Activated CD4-positive, alpha-beta T cell treated with anti-CD3 and anti-CD28 coated beads, Interleukin-2, amount 10 ng/mL, durations not matched to agents 7 days and 5 days (primary cell): ENCODE measurements around the gene FITM1. TPM values are rescaled to one million over a fixed set of nuclear protein-coding genes. Genes with fewer than 3 reads are reported as not detected.

Experiments used
- CTCF ChIA-PET: fragments of 350-600 bp; sonication (Branson Sonifier 250); formaldehyde crosslinking; loops from one replicate; lab custom pipeline; 2021; ENCODE audit warnings: antibody characterized with exemption; lab: Charles Lee
- POLR2A ChIA-PET: fragments of 350-600 bp; sonication (Branson Sonifier 250); formaldehyde crosslinking; loops from one replicate; lab custom pipeline; 2021; ENCODE audit warnings: antibody characterized with exemption; lab: Charles Lee
- DNase-seq: peaks from one replicate; pipeline ENCODE4 v3.0.0-alpha.2; 2020
- H3K27ac Mint-ChIP-seq: one replicate; pipeline ENCODE4 v1.8.0; 2021; ENCODE audit warnings: mild to moderate bottlenecking, moderate library complexity, mixed read lengths
- H3K27me3 Mint-ChIP-seq: one replicate; pipeline ENCODE4 v1.8.0; 2021; ENCODE audit warnings: mixed read lengths
- H3K36me3 Mint-ChIP-seq: one replicate; pipeline ENCODE4 v1.8.0; 2021; ENCODE audit warnings: low read depth, mixed read lengths
- H3K4me1 Mint-ChIP-seq: one replicate; pipeline ENCODE4 v1.8.0; 2021; ENCODE audit warnings: mixed read lengths
- H3K4me3 Mint-ChIP-seq: one replicate; pipeline ENCODE4 v1.8.0; 2021; ENCODE audit warnings: mild to moderate bottlenecking, moderate library complexity, mixed read lengths
- H3K9me3 Mint-ChIP-seq: one replicate; pipeline ENCODE4 v1.8.0; 2021; ENCODE audit warnings: mixed read lengths
- total RNA-seq, 2 experiments: library from RNA; stranded (reverse); gene quantifications; one replicate each; pipeline ENCODE4 v1.2.3, GENCODE V29; 2021

Gene FITM1
- total RNA-seq, 2 experiments from 2014 or later: 1.9 to 2.0 TPM

GRCh38 chr14:24136684-24137528 lies 6.4 kb downstream of the FITM1 start:
- Mint-ChIP-seq H3K27me3 (no peaks in the 10 kb centered on the region), H3K27ac (peak overlapping the region; percentile 93), H3K9me3 (no peaks in the 10 kb centered on the region), H3K4me3 (peak overlapping the region; percentile 94), H3K36me3 (peaks cover 43% of the 10 kb centered on the region), H3K4me1 (peaks cover 53% of the 10 kb centered on the region)
- DNase-seq: no peak
- POLR2A ChIA-PET: interaction anchor here (0.7 to 1.8 kb wide), 5 partner anchors 10 to 45 kb away, joined by 3 to 8 read pairs (median 6); partner anchors contain the start of genes DCAF11, IRF9, NRL and PSME2
- CTCF ChIA-PET: interaction anchor here (0.5 to 7.6 kb wide), 13 partner anchors 10 to 196 kb away, joined by 3 to 62 read pairs (median 5); partner anchors contain the start of genes DCAF11, IRF9, NRL and PSME2

GRCh38 chr14:24137529-24138395 lies 7.3 kb downstream of the FITM1 start:
- H3K27ac Mint-ChIP-seq: peak overlapping the region; percentile 93
- POLR2A ChIA-PET: interaction anchor here (1.7 to 1.8 kb wide), 2 partner anchors 9 to 23 kb away, joined by 6 to 8 read pairs; partner anchors contain the start of genes IRF9, PSME2 and RNF31
- peak overlapping the region; percentile 94 for H3K4me3 Mint-ChIP-seq
- CTCF ChIA-PET: interaction anchor here (0.5 to 7.6 kb wide), 14 partner anchors 10 to 193 kb away, joined by 3 to 62 read pairs (median 4); partner anchors contain the start of genes DCAF11, IRF9, NRL and PSME2
- peaks cover 47% of the 10 kb centered on the region for H3K36me3 Mint-ChIP-seq
- H3K9me3 Mint-ChIP-seq: no peaks in the 10 kb centered on the region
- H3K27me3 Mint-ChIP-seq: no peaks in the 10 kb centered on the region
- no peak for DNase-seq
- peaks cover 50% of the 10 kb centered on the region for H3K4me1 Mint-ChIP-seq

GRCh38 chr14:24138396-24139271 lies 8.2 kb downstream of the FITM1 start:
- Mint-ChIP-seq H3K4me1 (peaks cover 54% of the 10 kb centered on the region), H3K9me3 (no peaks in the 10 kb centered on the region), H3K27ac (peak overlapping the region; percentile 43), H3K27me3 (no peaks in the 10 kb centered on the region), H3K4me3 (peak overlapping the region; percentile 98), H3K36me3 (peaks cover 56% of the 10 kb centered on the region)
- POLR2A ChIA-PET: interaction anchor here (1.8 kb wide), 1 partner anchor 8 kb away, joined by 8 read pairs; the partner anchor contains the start of genes PSME2 and RNF31
- no peak for DNase-seq
- CTCF ChIA-PET: interaction anchor here (0.7 to 7.6 kb wide), 7 partner anchors 9 to 77 kb away, joined by 3 to 62 read pairs (median 4); partner anchors contain the start of genes DCAF11, IRF9, MDP1 and NRL

GRCh38 chr14:24139272-24139934 lies 8.9 kb downstream of the FITM1 start:
- H3K27ac Mint-ChIP-seq: peak overlapping the region; percentile 78
- H3K36me3 Mint-ChIP-seq: peaks cover 63% of the 10 kb centered on the region
- POLR2A ChIA-PET: no interaction called here
- H3K27me3 Mint-ChIP-seq: no peaks in the 10 kb centered on the region
- CTCF ChIA-PET: interaction anchor here (0.6 to 7.6 kb wide), 4 partner anchors 22 to 103 kb away, joined by 3 to 62 read pairs (median 4); partner anchors contain the start of genes DCAF11, IRF9, MDP1 and NRL
- no peaks in the 10 kb centered on the region for H3K9me3 Mint-ChIP-seq
- peak overlapping the region; percentile 98 for H3K4me3 Mint-ChIP-seq
- peak; percentile 35 for DNase-seq
- H3K4me1 Mint-ChIP-seq: peaks cover 62% of the 10 kb centered on the region

GRCh38 chr14:24141097-24141880 lies 10.8 kb downstream of the FITM1 start, which contains the start of gene EMC9:
EMC9 (minus strand) TSS chr14:24141591; CDS start chr14:24141304, 287 bp downstream.
- H3K36me3 Mint-ChIP-seq: peaks cover 82% of the 10 kb centered on the region
- peak within 1 kb of the TSS; percentile 98 for H3K4me3 Mint-ChIP-seq
- CTCF ChIA-PET: interaction anchor here (0.6 to 7.6 kb wide), 11 partner anchors 9 to 290 kb away, joined by 3 to 62 read pairs (median 4); partner anchors contain the start of genes DCAF11, IRF9, MDP1 and NRL
- peaks cover 72% of the 10 kb centered on the region for H3K4me1 Mint-ChIP-seq
- H3K27ac Mint-ChIP-seq: peak within 1 kb of the TSS; percentile 89
- DNase-seq: peak; percentile 100
- POLR2A ChIA-PET: interaction anchor here (0.6 to 1.5 kb wide), 6 partner anchors 20 to 123 kb away, joined by 3 to 6 read pairs (median 5); partner anchors contain the start of genes IPO4 and IRF9
- H3K9me3 Mint-ChIP-seq: no peaks in the 10 kb centered on the region
- no peaks in the 10 kb centered on the region for H3K27me3 Mint-ChIP-seq

GRCh38 chr14:24143511-24143910 lies 13.1 kb downstream of the FITM1 start:
- peaks cover 73% of the 10 kb centered on the region for H3K36me3 Mint-ChIP-seq
- H3K27ac Mint-ChIP-seq: peak overlapping the region; percentile 74
- no peak overlapping the region for H3K4me3 Mint-ChIP-seq
- DNase-seq: no peak
- POLR2A ChIA-PET: no interaction called here
- CTCF ChIA-PET: interaction anchor here (1.3 to 2.3 kb wide), 2 partner anchors 18 to 164 kb away, joined by 4 to 14 read pairs; partner anchors contain the start of genes CIDEB and IRF9
- peaks cover 62% of the 10 kb centered on the region for H3K4me1 Mint-ChIP-seq
- no peaks in the 10 kb centered on the region for H3K9me3 Mint-ChIP-seq
- no peaks in the 10 kb centered on the region for H3K27me3 Mint-ChIP-seq

GRCh38 chr14:24144451-24144850 lies 14.0 kb downstream of the FITM1 start:
- peaks cover 72% of the 10 kb centered on the region for H3K36me3 Mint-ChIP-seq
- no peak for DNase-seq
- POLR2A ChIA-PET: no interaction called here
- no peaks in the 10 kb centered on the region for H3K27me3 Mint-ChIP-seq
- peak overlapping the region; percentile 56 for H3K27ac Mint-ChIP-seq
- no peaks in the 10 kb centered on the region for H3K9me3 Mint-ChIP-seq
- CTCF ChIA-PET: interaction anchor here (2.3 kb wide), 1 partner anchor 17 kb away, joined by 14 read pairs; the partner anchor contains the start of gene IRF9
- H3K4me1 Mint-ChIP-seq: peaks cover 62% of the 10 kb centered on the region
- H3K4me3 Mint-ChIP-seq: peak overlapping the region; percentile 100

- ChIA-PET CTCF (interaction anchor here (1.0 to 4.6 kb wide), 4 partner anchors 9 to 27 kb away, joined by 3 to 69 read pairs (median 4); partner anchors contain the start of genes IRF9 and PSME1), POLR2A (interaction anchor here (3.6 kb wide), 1 partner anchor 15 kb away, joined by 25 read pairs; the partner anchor contains the start of gene IRF9)
- Mint-ChIP-seq H3K9me3 (no peaks in the 10 kb centered on the region), H3K27ac (peak overlapping the region; percentile 99), H3K27me3 (no peaks in the 10 kb centered on the region), H3K36me3 (peaks cover 72% of the 10 kb centered on the region), H3K4me3 (peak overlapping the region; percentile 100), H3K4me1 (peaks cover 63% of the 10 kb centered on the region)
- DNase-seq: no peak
Observed at GRCh38 chr14:24145219-24145618, 14.8 kb downstream of the FITM1 start.

GRCh38 chr14:24145690-24146452 lies 15.4 kb downstream of the FITM1 start:
- no peaks in the 10 kb centered on the region for H3K9me3 Mint-ChIP-seq
- peaks cover 73% of the 10 kb centered on the region for H3K36me3 Mint-ChIP-seq
- peaks cover 67% of the 10 kb centered on the region for H3K4me1 Mint-ChIP-seq
- H3K27me3 Mint-ChIP-seq: no peaks in the 10 kb centered on the region
- peak overlapping the region; percentile 100 for H3K4me3 Mint-ChIP-seq
- H3K27ac Mint-ChIP-seq: peak overlapping the region; percentile 99
- ChIA-PET POLR2A (interaction anchor here (1.2 to 3.6 kb wide), 4 partner anchors 8 to 101 kb away, joined by 3 to 25 read pairs (median 6); partner anchors contain the start of genes IRF9 and PSME1), CTCF (interaction anchor here (0.6 to 4.6 kb wide), 7 partner anchors 10 to 285 kb away, joined by 3 to 69 read pairs (median 3); partner anchors contain the start of genes IRF9, KHNYN and PSME1)
- peak; percentile 26 for DNase-seq
